Measurements from ENCODE around the gene SLC46A1. TPM values are rescaled to one million over a fixed set of nuclear protein-coding genes. Genes with fewer than 3 reads are reported as not detected.

Gene SLC46A1
- polyA plus RNA-seq, 1 donor, result 13.7 TPM

DNA sequence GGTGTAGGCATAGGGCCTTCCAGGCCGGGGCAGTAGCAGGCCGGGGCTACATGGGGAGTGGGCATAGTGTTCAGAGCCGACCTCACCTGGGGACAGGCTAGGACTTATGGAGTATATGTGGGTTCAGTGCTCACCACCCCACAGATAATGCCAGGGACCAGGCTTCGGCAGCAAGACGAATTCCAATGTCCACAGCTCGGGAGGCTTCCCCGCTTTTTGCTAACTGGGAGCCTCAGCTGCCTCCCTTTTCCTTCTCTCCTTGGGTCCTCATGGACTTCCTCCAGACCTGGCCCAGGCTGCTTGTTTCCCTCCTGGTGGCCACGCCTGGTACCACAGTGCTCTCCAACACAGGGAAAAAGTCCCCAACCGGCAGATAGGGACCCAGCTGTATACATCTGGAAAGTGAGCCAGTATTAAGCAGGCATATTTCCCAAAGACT is 20.1 kb upstream of the SLC46A1 start:
- Histone ChIP-seq H3K4me1 (ENCODE audit: control insufficient read depth, insufficient read depth, low read length) (no peaks in the 10 kb centered on the region), H3K4me3 (ENCODE audit: low read length) (no peak overlapping the region), H3K27ac (ENCODE audit: low read length) (no peak overlapping the region), H3K27me3 (ENCODE audit: control insufficient read depth, insufficient read depth, low read length) (no peaks in the 10 kb centered on the region), H3K9me3 (ENCODE audit: control insufficient read depth, low read depth, low read length) (no peaks in the 10 kb centered on the region), H3K36me3 (ENCODE audit: control insufficient read depth, insufficient read depth, low read length) (no peaks in the 10 kb centered on the region)
- WGBS (ENCODE audit: insufficient coverage, low lambda C conversion rate), result 80% methylated on average over 1 of the region's 9 CpGs
- no peak for DNase-seq

DNA sequence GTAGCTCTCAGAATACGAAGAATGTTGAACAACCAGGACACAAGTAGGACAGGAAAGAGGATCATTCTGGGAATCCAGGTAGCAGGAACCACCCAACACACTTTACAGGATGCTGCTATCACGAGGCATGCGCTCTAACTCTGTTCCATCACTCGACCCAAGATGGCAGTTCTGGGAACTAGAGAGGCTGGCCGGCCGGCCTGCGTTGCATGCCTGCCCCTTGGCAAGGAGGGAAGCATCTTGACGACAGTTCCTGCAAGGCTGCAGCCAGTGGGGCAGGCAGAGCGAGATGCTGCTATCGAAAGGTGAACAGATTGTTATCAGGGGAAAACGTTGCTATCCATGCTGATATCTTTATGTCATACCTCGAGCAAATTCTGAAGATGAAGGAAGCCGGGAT is 19.2 kb upstream of the SLC46A1 start:
- Histone ChIP-seq H3K4me3 (ENCODE audit: low read length) (no peak overlapping the region), H3K9me3 (ENCODE audit: control insufficient read depth, low read depth, low read length) (no peaks in the 10 kb centered on the region), H3K4me1 (ENCODE audit: control insufficient read depth, insufficient read depth, low read length) (no peaks in the 10 kb centered on the region), H3K27ac (ENCODE audit: low read length) (no peak overlapping the region), H3K27me3 (ENCODE audit: control insufficient read depth, insufficient read depth, low read length) (no peaks in the 10 kb centered on the region), H3K36me3 (ENCODE audit: control insufficient read depth, insufficient read depth, low read length) (no peaks in the 10 kb centered on the region)
- DNase-seq, result no peak
- no CpG with 5 or more reads among the region's 13 CpGs for WGBS (ENCODE audit: insufficient coverage, low lambda C conversion rate)

DNA sequence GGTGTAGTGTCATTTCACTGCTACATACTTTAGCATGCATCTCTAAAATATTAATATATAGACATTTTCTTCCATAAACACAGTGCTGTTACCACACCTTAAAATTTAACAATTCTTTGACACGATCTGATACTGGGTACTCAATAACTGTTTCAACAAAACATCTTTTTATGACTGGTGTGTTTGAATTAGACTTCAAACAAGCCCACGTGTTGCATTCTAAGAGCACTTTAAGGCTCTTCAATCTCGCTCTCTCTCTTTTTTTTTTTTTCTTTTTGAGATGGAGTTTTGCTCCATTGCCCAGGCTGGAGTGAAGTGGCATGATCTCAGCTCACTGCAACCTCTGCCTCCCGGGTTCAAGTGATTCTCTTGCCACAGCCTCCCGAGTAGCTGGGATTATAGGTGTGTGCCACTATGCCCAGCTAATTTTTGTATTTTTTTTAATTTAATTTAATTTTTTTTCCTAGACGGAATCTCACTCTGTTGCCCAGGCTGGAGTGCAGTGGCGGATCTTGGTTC is 15.8 kb upstream of the SLC46A1 start:
- 0% methylated on average over 2 of the region's 7 CpGs for WGBS (ENCODE audit: insufficient coverage, low lambda C conversion rate)
- no peaks in the 10 kb centered on the region for H3K9me3 ChIP-seq (ENCODE audit: control insufficient read depth, low read depth, low read length)
- peaks cover 3% of the 10 kb centered on the region for H3K4me1 ChIP-seq (ENCODE audit: control insufficient read depth, insufficient read depth, low read length)
- no peaks in the 10 kb centered on the region for H3K27me3 ChIP-seq (ENCODE audit: control insufficient read depth, insufficient read depth, low read length)
- no peak for DNase-seq
- H3K36me3 ChIP-seq (ENCODE audit: control insufficient read depth, insufficient read depth, low read length), result no peaks in the 10 kb centered on the region
- no peak overlapping the region for H3K27ac ChIP-seq (ENCODE audit: low read length)
- no peak overlapping the region for H3K4me3 ChIP-seq (ENCODE audit: low read length)

DNA sequence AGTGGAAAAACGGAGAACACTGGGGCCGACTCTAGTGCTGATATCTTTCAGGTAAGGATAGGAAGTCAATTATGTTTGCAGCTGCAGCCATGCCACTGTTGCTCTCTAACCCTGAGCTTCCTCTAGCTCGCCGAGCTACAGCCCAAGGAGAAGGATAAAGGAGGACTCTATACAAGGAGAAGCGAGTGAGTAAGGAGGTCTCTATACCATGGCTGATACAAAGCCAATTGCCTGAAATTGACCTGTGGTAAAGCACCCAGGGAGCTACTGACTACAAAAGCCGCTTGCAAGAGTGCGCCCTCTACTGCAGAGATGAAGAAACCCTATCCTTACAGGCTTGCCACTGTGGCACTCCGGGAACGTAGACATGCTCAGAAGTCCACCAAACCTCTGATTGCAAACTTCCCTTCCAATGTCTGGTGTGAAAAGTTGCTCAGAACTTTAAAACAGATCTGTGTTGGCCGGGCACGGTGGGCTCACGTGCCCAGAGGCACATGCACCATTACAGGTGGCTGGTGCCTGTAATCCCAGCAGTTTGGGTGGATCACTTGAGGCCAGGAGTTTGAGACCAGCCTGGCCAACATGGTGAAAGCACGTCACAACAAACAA is 10.8 kb upstream of the SLC46A1 start:
- Histone ChIP-seq H3K27me3 (ENCODE audit: control insufficient read depth, insufficient read depth, low read length) (no peaks in the 10 kb centered on the region), H3K4me1 (ENCODE audit: control insufficient read depth, insufficient read depth, low read length) (peaks cover 12% of the 10 kb centered on the region), H3K4me3 (ENCODE audit: low read length) (no peak overlapping the region), H3K27ac (ENCODE audit: low read length) (no peak overlapping the region), H3K36me3 (ENCODE audit: control insufficient read depth, insufficient read depth, low read length) (no peaks in the 10 kb centered on the region), H3K9me3 (ENCODE audit: control insufficient read depth, low read depth, low read length) (no peaks in the 10 kb centered on the region)
- peak in 1 of 2 donors; percentile 71 for DNase-seq
- WGBS (ENCODE audit: insufficient coverage, low lambda C conversion rate), result no CpG with 5 or more reads among the region's 13 CpGs

DNA sequence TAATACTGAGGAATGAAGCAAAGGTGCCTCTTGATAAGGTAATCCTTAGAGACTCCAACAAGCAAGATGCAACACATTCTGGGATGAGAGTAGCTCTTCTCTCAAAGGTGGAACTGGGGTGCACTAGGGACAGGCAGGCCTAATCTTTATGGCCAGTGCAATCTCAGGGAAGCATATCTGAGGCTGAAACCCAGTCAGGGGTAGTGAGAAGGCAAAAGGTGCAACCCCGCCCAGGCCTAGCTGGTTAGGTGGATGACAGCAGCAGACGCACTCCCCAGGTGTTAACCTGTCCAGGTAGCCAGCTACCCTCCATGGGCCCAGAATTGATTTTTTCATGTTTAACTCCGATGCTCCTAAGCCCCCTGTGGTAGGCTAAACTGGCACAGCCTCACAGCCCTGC is 9.9 kb upstream of the SLC46A1 start:
- Histone ChIP-seq H3K36me3 (ENCODE audit: control insufficient read depth, insufficient read depth, low read length) (no peaks in the 10 kb centered on the region), H3K27me3 (ENCODE audit: control insufficient read depth, insufficient read depth, low read length) (no peaks in the 10 kb centered on the region), H3K4me3 (ENCODE audit: low read length) (no peak overlapping the region), H3K9me3 (ENCODE audit: control insufficient read depth, low read depth, low read length) (no peaks in the 10 kb centered on the region), H3K4me1 (ENCODE audit: control insufficient read depth, insufficient read depth, low read length) (peaks cover 12% of the 10 kb centered on the region), H3K27ac (ENCODE audit: low read length) (no peak overlapping the region)
- DNase-seq, result peak in 1 of 2 donors; percentile 59
- WGBS (ENCODE audit: insufficient coverage, low lambda C conversion rate), result no CpG with 5 or more reads among the region's 3 CpGs

DNA sequence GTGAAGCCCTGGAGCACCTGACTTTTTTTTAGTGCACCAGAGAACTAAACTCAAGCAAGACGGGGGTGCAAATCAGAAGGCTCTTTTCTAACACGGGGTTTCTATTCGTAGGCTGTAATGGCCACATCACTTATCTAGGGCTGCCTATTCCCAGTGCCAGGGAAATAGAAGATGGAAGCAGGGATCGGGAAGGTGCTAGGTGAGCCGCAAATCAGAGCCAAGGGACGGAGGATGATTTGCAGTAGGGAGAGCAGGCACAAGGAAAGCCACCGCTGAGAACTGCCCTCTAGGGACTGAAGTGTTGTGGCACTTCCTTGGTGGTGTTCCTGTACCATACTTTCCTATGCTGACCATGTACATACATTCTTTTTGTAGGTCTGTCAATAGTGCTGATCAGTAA is 7.8 kb upstream of the SLC46A1 start:
- DNase-seq, result no peak
- no peaks in the 10 kb centered on the region for H3K27me3 ChIP-seq (ENCODE audit: control insufficient read depth, insufficient read depth, low read length)
- H3K9me3 ChIP-seq (ENCODE audit: control insufficient read depth, low read depth, low read length), result no peaks in the 10 kb centered on the region
- peaks cover 12% of the 10 kb centered on the region for H3K4me1 ChIP-seq (ENCODE audit: control insufficient read depth, insufficient read depth, low read length)
- no peak overlapping the region for H3K4me3 ChIP-seq (ENCODE audit: low read length)
- WGBS (ENCODE audit: insufficient coverage, low lambda C conversion rate), result no CpG with 5 or more reads among the region's 7 CpGs
- H3K36me3 ChIP-seq (ENCODE audit: control insufficient read depth, insufficient read depth, low read length), result no peaks in the 10 kb centered on the region
- no peak overlapping the region for H3K27ac ChIP-seq (ENCODE audit: low read length)

DNA sequence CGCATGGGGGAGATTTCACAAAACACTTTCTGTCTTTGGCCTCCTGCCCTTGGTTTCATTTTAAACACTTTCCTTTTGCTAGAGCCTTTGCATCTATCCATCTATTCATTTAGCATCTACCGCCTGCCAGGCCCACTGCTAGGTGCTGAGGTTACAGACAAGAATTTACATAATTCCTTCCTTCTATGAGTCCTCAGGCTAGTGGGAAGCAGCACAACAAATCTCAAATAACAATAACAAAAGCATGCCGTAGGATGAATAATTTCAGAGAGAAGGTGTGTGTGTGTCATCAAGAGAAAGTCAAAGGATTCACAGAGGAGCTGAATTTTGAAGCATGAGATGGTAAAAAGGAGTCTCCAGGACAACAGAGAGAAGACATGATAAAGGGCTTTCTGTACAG is 6.1 kb upstream of the SLC46A1 start:
- no peaks in the 10 kb centered on the region for H3K27me3 ChIP-seq (ENCODE audit: control insufficient read depth, insufficient read depth, low read length)
- no peak overlapping the region for H3K27ac ChIP-seq (ENCODE audit: low read length)
- WGBS (ENCODE audit: insufficient coverage, low lambda C conversion rate), result no CpG with 5 or more reads among the region's 3 CpGs

DNA sequence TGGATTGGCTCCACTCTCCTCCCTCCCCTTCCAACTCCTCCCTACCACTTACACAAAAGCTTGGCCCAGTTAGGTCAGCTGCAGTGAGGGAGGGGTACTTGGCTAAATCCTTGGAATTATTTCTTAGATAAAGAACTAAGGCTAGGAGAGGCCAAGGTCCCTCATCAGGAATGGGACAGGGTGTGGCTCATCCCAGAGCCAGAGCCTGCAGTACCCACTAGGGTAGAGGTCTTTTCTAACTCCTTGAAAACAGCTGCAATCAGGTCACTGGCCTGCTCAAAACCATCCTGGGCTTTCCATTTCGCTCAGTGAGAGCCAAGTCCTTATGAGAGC is 1.9 kb upstream of the SLC46A1 start:
- Histone ChIP-seq H3K36me3 (ENCODE audit: control insufficient read depth, insufficient read depth, low read length) (no peaks in the 10 kb centered on the region), H3K4me3 (ENCODE audit: low read length) (no peak overlapping the region), H3K27ac (ENCODE audit: low read length) (peak overlapping the region; percentile 77), H3K4me1 (ENCODE audit: control insufficient read depth, insufficient read depth, low read length) (peaks cover 44% of the 10 kb centered on the region), H3K27me3 (ENCODE audit: control insufficient read depth, insufficient read depth, low read length) (no peaks in the 10 kb centered on the region), H3K9me3 (ENCODE audit: control insufficient read depth, low read depth, low read length) (peaks cover 2% of the 10 kb centered on the region)
- no CpG with 5 or more reads among the region's 1 CpG for WGBS (ENCODE audit: insufficient coverage, low lambda C conversion rate)
- peak in 1 of 2 donors; percentile 47 for DNase-seq

More for the DNA sequence above, 6.1 kb upstream of the SLC46A1 start:
- Histone ChIP-seq H3K9me3 (ENCODE audit: control insufficient read depth, low read depth, low read length) (no peaks in the 10 kb centered on the region), H3K4me1 (ENCODE audit: control insufficient read depth, insufficient read depth, low read length) (peaks cover 28% of the 10 kb centered on the region), H3K36me3 (ENCODE audit: control insufficient read depth, insufficient read depth, low read length) (no peaks in the 10 kb centered on the region), H3K4me3 (ENCODE audit: low read length) (no peak overlapping the region)
- DNase-seq, result no peak

DNA sequence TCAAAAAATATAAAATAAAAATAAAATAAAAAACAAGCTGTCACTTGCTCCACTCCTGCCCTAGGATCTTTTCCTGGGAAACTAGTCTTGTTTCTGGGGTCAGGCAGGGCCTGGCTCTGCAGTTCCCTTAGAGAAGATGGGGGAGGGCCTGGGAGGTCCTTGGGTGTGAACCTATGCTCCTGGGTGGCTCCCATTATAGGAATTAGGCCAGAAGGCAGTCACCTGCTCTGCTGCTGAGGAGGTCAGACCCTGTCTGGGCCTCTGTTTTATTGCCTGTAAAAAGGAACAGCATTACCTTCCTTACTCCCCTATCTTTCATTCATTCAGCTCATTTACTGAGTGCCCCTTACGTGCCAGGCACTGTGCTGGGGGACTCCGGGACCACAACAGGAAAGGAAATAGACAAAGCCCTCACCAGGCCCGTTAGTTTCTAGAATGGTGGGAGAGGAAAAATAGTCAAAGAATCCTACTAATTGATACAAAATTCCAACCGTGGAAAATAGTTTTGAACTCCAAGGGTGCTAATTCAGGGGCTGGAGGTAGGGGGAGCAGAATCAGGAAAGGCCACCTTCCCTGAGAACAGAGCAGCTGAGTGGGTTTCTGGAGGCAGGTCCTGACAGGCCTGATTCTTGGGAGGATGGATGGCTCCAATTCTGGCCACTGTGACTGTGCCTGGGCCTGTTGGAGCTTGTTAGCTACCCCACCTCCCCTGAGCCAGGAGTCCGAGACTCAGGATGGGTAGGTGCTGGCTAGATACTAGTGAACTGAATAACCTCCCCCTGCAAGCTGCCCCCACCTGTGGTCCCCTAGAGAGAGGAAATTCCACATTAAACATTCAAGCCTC is 1.3 kb upstream of the SLC46A1 start:
- H3K4me1 ChIP-seq (ENCODE audit: control insufficient read depth, insufficient read depth, low read length), result peaks cover 46% of the 10 kb centered on the region
- WGBS (ENCODE audit: insufficient coverage, low lambda C conversion rate), result 60% methylated on average over 2 of the region's 5 CpGs
- H3K4me3 ChIP-seq (ENCODE audit: low read length), result no peak overlapping the region
- peaks cover 2% of the 10 kb centered on the region for H3K9me3 ChIP-seq (ENCODE audit: control insufficient read depth, low read depth, low read length)
- peaks cover 4% of the 10 kb centered on the region for H3K36me3 ChIP-seq (ENCODE audit: control insufficient read depth, insufficient read depth, low read length)
- DNase-seq, result peak in 1 of 2 donors; percentile 58
- H3K27me3 ChIP-seq (ENCODE audit: control insufficient read depth, insufficient read depth, low read length), result no peaks in the 10 kb centered on the region
- H3K27ac ChIP-seq (ENCODE audit: low read length), result peak overlapping the region; percentile 77

DNA sequence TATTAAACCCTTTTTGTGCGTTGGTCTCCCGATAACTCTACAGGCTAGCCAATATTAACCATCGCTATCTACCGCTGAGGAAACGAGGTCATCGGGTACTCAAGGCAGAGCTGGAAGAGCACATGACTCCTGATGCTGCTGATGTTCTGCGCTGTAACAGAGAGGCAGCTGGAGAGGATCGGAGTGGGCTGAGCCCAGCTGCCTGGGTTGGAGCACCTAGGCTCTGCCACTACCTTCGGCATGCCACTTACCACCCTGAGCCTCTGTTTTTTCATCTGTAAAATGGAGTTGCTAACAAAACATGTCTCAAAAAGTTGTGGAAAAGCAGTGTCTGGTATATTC is 432 bp upstream of the SLC46A1 start:
- WGBS (ENCODE audit: insufficient coverage, low lambda C conversion rate), result no CpG with 5 or more reads among the region's 9 CpGs

More for the DNA sequence above, 432 bp upstream of the SLC46A1 start:
- Histone ChIP-seq H3K4me1 (ENCODE audit: control insufficient read depth, insufficient read depth, low read length) (peaks cover 50% of the 10 kb centered on the region), H3K9me3 (ENCODE audit: control insufficient read depth, low read depth, low read length) (peaks cover 2% of the 10 kb centered on the region), H3K27me3 (ENCODE audit: control insufficient read depth, insufficient read depth, low read length) (no peaks in the 10 kb centered on the region), H3K4me3 (ENCODE audit: low read length) (peak overlapping the region; percentile 87), H3K27ac (ENCODE audit: low read length) (peak overlapping the region; percentile 77), H3K36me3 (ENCODE audit: control insufficient read depth, insufficient read depth, low read length) (peaks cover 13% of the 10 kb centered on the region)
- no peak for DNase-seq
